ENCODE data around the gene GPD2.

DNA sequence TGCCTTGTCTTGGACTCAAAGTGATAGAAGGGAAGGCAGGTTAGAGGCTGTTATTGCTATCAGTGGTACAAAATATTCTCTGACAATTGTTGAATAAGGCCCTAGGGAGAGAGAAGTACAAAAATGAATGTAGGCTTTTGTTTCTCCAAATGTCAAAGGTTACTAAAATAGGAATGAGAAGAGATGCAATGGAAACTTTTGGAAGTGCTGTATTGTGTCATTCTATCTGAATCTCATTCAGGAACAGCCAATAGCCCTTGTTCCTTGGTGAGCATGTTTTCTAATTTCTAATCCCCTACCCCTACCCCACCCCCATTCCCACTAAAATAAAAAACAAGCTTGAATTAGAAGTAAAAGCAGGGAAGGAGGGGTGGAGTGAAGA, 166.4 kb downstream of the GPD2 start:
- TF ChIP-seq POLR2A (IDR thresholded peaks at IDR 0.05) (no peak), CTCF (IDR thresholded peaks at IDR 0.05) (no peak)
